ENCODE results near the gene GPR62. TPM values are rescaled to one million over a fixed set of nuclear protein-coding genes. Genes with fewer than 3 reads are reported as not detected.
"Not testable (repeated sequence)": the region's sequence is repeated elsewhere in the genome, so short reads cannot be mapped to it uniquely, and the experiment has no call there.

The GPR62 gene, protein sequence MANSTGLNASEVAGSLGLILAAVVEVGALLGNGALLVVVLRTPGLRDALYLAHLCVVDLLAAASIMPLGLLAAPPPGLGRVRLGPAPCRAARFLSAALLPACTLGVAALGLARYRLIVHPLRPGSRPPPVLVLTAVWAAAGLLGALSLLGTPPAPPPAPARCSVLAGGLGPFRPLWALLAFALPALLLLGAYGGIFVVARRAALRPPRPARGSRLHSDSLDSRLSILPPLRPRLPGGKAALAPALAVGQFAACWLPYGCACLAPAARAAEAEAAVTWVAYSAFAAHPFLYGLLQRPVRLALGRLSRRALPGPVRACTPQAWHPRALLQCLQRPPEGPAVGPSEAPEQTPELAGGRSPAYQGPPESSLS
- polyA plus RNA-seq (2013, experiment 1 of 2): 0.10 TPM
- 0.13 TPM for polyA plus RNA-seq (2013, experiment 2 of 2)

DNA sequence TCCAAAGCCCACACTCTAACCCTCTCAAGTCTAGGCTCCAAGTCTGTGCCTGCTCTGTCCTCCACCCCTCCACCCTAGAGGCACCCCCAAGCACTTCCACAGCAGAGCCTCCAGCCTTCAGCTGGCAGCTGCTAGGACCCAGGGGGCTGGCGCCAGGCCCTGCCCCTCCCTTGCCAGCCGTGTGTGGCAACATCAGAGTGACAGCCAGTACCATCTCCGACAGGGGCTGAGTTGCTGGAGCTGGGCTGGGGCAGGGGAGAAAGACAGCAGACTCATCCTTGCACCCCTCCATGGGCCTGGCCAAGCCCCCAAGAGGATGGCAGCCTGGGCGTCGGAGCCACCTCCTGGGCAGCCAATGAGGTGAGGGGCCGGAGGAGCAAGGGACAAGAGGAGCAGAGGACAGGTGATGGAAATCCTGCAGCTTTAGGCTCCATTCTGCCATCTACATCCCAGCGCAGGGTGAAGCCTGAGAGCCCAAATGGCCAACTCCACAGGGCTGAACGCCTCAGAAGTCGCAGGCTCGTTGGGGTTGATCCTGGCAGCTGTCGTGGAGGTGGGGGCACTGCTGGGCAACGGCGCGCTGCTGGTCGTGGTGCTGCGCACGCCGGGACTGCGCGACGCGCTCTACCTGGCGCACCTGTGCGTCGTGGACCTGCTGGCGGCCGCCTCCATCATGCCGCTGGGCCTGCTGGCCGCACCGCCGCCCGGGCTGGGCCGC is at the start of gene GPR62:
Gene GPR62, plus strand, starts transcription at position 207 of the 718 bp plus-strand sequence. Its CDS starts 272 bp downstream, at position 479.
- 19% methylated on average over 33 of the region's 33 CpGs for WGBS
- H3K9ac ChIP-seq (ENCODE audit: low read depth, low read length): peak within 1 kb of the TSS; percentile 51; the same call in 1 of the 2 replicates
- no peak within 1 kb of the TSS for H3K27ac ChIP-seq (ENCODE audit: low read depth, low read length)
- no peaks in the 10 kb centered on the region for H3K9me3 ChIP-seq (ENCODE audit: insufficient read depth, low read depth, low read length)
- H3K4me3 ChIP-seq (ENCODE audit: low read length): peak within 1 kb of the TSS; percentile 55
- no peaks in the 10 kb centered on the region for H3K4me1 ChIP-seq (ENCODE audit: insufficient read depth, low read length)
- H3K36me3 ChIP-seq (ENCODE audit: insufficient read depth, low read length): no peaks in the 10 kb centered on the region
- peaks cover 63% of the 10 kb centered on the region for H3K27me3 ChIP-seq (ENCODE audit: insufficient read depth, low read length)

DNA sequence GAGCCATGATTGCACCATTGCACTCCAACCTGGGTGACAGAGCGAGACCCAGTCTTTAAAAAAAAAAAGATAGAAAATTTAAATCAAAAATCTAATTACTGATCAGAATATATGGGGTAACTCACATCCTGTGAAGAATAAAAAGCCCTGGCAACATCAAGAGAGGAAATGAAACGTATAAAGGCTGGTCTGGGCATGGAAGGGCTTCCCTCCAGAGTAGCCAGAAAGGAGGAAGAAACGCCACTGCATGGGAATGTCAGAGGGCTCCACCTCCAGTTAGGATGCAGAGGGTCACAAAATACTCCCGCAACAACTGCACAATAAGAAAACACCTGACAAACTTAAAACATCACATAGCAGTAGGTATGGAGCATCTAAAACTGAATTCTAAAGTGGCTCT is 47.2 kb upstream of the GPR62 start:
- 92% methylated on average over 3 of the region's 4 CpGs for WGBS
- no peak overlapping the region for H3K27ac ChIP-seq (ENCODE audit: low read depth, low read length)
- no peaks in the 10 kb centered on the region for H3K36me3 ChIP-seq (ENCODE audit: insufficient read depth, low read length)
- no peaks in the 10 kb centered on the region for H3K9me3 ChIP-seq (ENCODE audit: insufficient read depth, low read depth, low read length)
- H3K4me1 ChIP-seq (ENCODE audit: insufficient read depth, low read length): no peaks in the 10 kb centered on the region
- no peaks in the 10 kb centered on the region for H3K27me3 ChIP-seq (ENCODE audit: insufficient read depth, low read length)
- H3K9ac ChIP-seq (ENCODE audit: low read depth, low read length): no peak overlapping the region
- H3K4me3 ChIP-seq (ENCODE audit: low read length): no peak overlapping the region

DNA sequence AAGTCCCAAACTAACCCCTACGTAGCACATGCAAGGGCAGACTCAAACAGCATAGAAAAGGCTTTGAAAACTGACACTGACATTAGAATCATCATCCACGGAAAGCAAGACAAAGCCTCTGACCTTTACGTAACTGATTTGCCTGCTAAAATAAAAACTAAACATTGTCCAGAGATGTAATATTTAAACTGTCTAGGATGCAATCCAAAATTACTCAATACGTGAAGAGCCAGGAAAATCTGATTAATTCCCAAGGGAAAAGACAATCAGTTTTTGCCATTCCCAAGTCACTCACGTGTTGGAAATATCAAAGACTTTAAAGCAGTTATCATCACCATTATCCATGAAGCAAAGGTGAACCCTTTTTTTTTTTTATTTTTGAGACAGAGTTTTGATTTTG is 38.8 kb upstream of the GPR62 start:
- 0 out of 2 replicates have a peak, but pooled peaks cover 3% of the 10 kb centered on the region for H3K4me1 ChIP-seq (ENCODE audit: insufficient read depth, low read length)
- no peaks in the 10 kb centered on the region for H3K27me3 ChIP-seq (ENCODE audit: insufficient read depth, low read length)
- no peak overlapping the region for H3K4me3 ChIP-seq (ENCODE audit: low read length)
- WGBS: 74% methylated on average over 5 of the region's 5 CpGs
- no peak overlapping the region for H3K9ac ChIP-seq (ENCODE audit: low read depth, low read length)
- H3K36me3 ChIP-seq (ENCODE audit: insufficient read depth, low read length): no peaks in the 10 kb centered on the region
- H3K27ac ChIP-seq (ENCODE audit: low read depth, low read length): no peak overlapping the region
- H3K9me3 ChIP-seq (ENCODE audit: insufficient read depth, low read depth, low read length): no peaks in the 10 kb centered on the region

DNA sequence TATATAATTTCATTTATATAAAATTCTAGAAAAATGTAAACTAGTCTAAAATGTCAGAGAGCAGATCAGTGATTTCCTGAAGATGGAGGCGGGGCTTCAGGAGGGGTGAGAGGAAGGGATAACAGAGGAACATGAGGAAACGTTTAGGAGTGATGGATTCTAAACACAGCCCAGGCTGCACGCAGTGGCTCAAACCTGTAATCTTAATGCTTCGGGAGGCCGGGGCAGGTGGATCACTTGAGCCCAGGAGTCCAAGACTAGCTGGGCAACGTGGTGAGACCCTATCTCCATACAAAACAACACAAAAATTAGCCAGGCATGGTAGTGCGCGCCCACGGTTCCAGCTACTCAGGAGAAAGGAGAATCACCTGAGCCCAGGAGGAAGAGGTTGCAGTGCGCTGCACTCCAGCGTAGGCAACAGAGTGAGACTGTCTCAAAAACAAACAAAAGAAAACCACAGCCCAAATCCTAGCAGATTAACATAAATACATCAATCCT is 34.1 kb upstream of the GPR62 start:
- WGBS: 89% methylated on average over 11 of the region's 11 CpGs
- Histone ChIP-seq H3K27ac (ENCODE audit: low read depth, low read length) (no peak overlapping the region), H3K36me3 (ENCODE audit: insufficient read depth, low read length) (no peaks in the 10 kb centered on the region)

DNA sequence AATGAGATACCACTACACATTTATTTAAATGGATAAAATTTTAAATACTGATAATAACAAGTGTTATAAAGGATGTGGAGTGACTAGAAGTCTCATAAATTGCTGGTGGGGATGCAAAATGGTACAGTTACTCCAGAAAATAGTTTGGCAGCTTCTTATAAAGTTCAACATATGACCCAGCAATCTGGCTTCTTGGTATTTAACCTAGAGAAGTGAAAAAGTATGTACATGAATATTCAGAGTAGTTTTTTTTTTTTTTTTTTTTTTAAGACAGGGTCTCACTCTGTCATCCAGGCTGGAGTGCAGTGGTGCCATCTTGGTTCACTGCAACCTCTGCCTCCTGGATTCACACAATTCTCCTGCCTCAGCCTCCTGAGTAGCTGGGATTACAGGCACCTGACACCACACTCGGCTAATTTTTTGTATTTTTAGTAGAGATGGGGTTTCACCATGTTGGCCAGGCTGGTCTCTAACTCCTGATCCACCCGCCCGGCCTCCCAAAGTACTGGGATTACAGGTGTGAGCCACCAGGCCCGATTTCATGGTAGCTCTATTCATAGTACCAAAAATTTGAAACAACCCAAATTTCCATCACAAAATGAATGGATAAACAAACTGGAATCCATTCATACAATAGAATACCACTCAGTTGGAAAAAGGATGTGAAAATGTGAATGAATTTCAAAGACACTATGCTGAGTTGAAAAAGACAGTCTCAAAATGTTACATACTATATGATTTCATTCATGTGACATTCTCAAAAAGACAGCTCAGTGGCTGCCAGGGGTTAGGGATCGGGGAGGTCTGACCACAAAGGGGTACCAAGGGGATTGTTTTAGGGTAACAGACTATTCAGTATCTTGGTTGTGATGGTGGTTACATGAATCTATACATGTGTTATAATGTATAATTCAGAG is 27.9 kb upstream of the GPR62 start:
- no peaks in the 10 kb centered on the region for H3K4me1 ChIP-seq (ENCODE audit: insufficient read depth, low read length)
- H3K27me3 ChIP-seq (ENCODE audit: insufficient read depth, low read length): no peaks in the 10 kb centered on the region
- peaks cover 3% of the 10 kb centered on the region; the same call in 1 of the 2 replicates for H3K36me3 ChIP-seq (ENCODE audit: insufficient read depth, low read length)
- H3K9ac ChIP-seq (ENCODE audit: low read depth, low read length): no peak overlapping the region
- no peak overlapping the region for H3K27ac ChIP-seq (ENCODE audit: low read depth, low read length)
- H3K4me3 ChIP-seq (ENCODE audit: low read length): no peak overlapping the region
- 92% methylated on average over 5 of the region's 5 CpGs for WGBS
- no peaks in the 10 kb centered on the region for H3K9me3 ChIP-seq (ENCODE audit: insufficient read depth, low read depth, low read length)

More for the DNA sequence above, 34.1 kb upstream of the GPR62 start:
- Histone ChIP-seq H3K4me3 (ENCODE audit: low read length) (no peak overlapping the region), H3K9ac (ENCODE audit: low read depth, low read length) (no peak overlapping the region), H3K9me3 (ENCODE audit: insufficient read depth, low read depth, low read length) (no peaks in the 10 kb centered on the region), H3K27me3 (ENCODE audit: insufficient read depth, low read length) (no peaks in the 10 kb centered on the region), H3K4me1 (ENCODE audit: insufficient read depth, low read length) (no peaks in the 10 kb centered on the region)

DNA sequence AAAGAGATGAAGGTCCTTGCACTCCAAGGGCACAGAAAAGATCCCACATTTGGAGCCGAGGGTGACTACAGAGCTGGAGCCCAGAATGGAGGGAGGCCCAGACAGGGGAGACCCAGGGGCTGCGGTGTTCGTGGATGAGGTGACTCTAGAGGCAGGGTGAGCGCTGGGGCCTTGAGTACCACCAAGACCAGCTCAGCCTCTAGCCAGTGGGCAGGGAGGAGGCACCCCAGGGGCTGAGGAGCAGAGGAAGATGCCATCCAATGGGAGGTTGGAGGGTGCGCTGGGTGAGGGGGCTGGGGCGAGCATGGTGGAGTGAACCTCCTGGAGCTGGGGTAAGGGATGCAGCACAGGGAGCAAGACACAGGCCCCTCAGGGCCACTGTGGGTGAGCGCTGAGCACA is 26.7 kb upstream of the GPR62 start:
- no peaks in the 10 kb centered on the region for H3K27me3 ChIP-seq (ENCODE audit: insufficient read depth, low read length)
- H3K9ac ChIP-seq (ENCODE audit: low read depth, low read length): no peak overlapping the region
- H3K9me3 ChIP-seq (ENCODE audit: insufficient read depth, low read depth, low read length): no peaks in the 10 kb centered on the region
- no peaks in the 10 kb centered on the region for H3K4me1 ChIP-seq (ENCODE audit: insufficient read depth, low read length)
- peaks cover 13% of the 10 kb centered on the region for H3K36me3 ChIP-seq (ENCODE audit: insufficient read depth, low read length)
- H3K27ac ChIP-seq (ENCODE audit: low read depth, low read length): no peak overlapping the region
- 94% methylated on average over 7 of the region's 7 CpGs for WGBS
- no peak overlapping the region for H3K4me3 ChIP-seq (ENCODE audit: low read length)

DNA sequence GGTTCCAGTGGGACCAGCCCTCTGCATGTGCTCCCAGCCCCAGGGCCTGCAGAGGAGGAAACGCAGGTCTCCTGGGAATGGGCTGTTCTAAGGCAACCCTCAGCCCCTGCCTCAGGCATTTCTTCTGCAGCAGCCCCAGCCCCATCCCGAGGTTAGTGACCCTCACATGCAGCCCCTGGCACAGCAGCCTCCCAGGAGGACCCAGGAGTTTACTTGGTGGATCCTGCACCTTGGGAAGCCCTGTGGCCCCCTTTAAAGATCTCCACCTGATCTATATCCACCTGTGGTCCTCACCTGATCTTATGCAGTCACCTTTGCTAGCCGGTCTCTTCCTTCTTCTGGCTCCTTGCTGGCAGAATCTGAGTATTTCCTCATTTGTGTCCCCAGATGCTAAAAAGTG is 26.2 kb upstream of the GPR62 start:
- not testable (repeated sequence) for H3K27ac ChIP-seq (ENCODE audit: low read depth, low read length); H3K27me3 ChIP-seq (ENCODE audit: insufficient read depth, low read length); H3K4me1 ChIP-seq (ENCODE audit: insufficient read depth, low read length); H3K4me3 ChIP-seq (ENCODE audit: low read length); H3K9ac ChIP-seq (ENCODE audit: low read depth, low read length); H3K9me3 ChIP-seq (ENCODE audit: insufficient read depth, low read depth, low read length)
- 90% methylated on average over 3 of the region's 3 CpGs for WGBS
- peaks cover 18% of the 10 kb centered on the region for H3K36me3 ChIP-seq (ENCODE audit: insufficient read depth, low read length)

DNA sequence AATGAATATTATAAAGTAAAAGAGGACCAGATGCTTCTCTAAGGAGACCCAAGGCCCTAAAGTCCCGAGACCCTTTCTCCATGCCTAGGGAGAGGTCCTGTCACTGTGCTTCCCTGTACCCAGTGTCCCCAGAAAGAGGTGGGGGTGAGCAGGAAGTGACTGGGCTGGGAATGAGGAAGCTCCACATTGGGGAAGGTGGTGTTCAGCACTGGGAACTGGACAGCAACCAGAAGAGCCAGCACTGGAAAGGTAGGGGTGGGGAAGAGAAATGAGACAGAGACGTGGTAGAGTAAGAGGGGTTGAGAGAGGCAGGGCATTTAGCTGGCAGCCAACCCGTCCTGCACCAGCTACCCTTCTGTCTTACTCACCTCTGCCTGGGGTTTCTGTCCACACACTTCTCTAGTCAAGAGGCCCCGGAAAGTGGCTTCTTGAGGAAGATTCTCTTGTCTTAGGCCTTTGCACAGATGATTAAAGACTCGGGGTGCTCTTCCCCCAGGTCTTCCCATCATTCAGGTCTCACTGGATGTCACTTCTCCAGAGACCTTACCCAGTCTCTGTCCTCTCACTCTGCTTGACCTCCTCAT is 25.7 kb upstream of the GPR62 start:
- WGBS: 77% methylated on average over 5 of the region's 5 CpGs
- Histone ChIP-seq H3K9ac (ENCODE audit: low read depth, low read length) (no peak overlapping the region), H3K9me3 (ENCODE audit: insufficient read depth, low read depth, low read length) (no peaks in the 10 kb centered on the region), H3K27ac (ENCODE audit: low read depth, low read length) (no peak overlapping the region), H3K27me3 (ENCODE audit: insufficient read depth, low read length) (no peaks in the 10 kb centered on the region), H3K4me3 (ENCODE audit: low read length) (no peak overlapping the region), H3K36me3 (ENCODE audit: insufficient read depth, low read length) (peaks cover 24% of the 10 kb centered on the region), H3K4me1 (ENCODE audit: insufficient read depth, low read length) (no peaks in the 10 kb centered on the region)

DNA sequence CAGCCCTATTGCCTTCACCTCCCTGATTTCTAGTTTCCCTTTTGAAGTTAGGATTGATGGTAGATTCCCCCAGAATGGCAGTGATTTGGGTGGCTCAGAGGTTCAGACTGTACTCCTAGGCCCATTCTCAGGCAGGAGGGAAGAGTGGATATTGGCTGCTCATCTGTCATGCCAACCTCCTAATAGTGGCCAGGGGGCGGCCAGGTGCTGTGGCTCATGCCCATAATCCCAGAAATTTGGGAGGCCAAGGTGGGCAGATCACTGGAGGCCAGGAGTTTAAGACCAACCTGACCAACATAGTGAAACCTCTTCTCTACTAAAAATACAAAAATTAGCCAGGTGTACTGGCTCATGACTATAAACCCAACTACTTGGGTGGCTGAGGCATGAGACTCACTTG is 24.7 kb upstream of the GPR62 start:
- Histone ChIP-seq H3K4me1 (ENCODE audit: insufficient read depth, low read length) (no peaks in the 10 kb centered on the region), H3K9ac (ENCODE audit: low read depth, low read length) (no peak overlapping the region), H3K4me3 (ENCODE audit: low read length) (no peak overlapping the region), H3K27me3 (ENCODE audit: insufficient read depth, low read length) (no peaks in the 10 kb centered on the region), H3K9me3 (ENCODE audit: insufficient read depth, low read depth, low read length) (no peaks in the 10 kb centered on the region), H3K36me3 (ENCODE audit: insufficient read depth, low read length) (peaks cover 33% of the 10 kb centered on the region), H3K27ac (ENCODE audit: low read depth, low read length) (no peak overlapping the region)
- 88% methylated on average over 1 of the region's 1 CpG for WGBS

DNA sequence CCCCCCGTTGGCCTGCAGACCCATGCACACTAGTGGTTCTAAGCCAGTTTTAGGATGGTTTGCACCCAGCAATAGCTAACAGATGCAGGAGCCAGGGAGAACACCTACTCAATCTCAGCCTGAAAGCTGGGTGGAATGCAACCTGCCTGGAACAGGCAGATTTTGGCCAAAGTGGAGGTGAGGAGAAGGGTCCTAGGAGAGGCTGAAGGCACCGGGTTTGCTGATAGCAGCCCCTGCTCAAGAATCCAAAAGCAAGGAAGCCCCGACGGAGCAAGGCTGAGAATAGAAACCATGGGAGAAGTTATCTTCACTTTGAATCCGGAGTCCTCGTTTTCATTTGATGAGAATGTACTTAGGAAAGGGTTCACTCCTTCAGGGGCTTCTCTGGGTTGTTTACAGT is 23.4 kb upstream of the GPR62 start:
- peaks cover 46% of the 10 kb centered on the region for H3K36me3 ChIP-seq (ENCODE audit: insufficient read depth, low read length)
- 95% methylated on average over 6 of the region's 6 CpGs for WGBS
- H3K9ac ChIP-seq (ENCODE audit: low read depth, low read length): no peak overlapping the region
- H3K4me1 ChIP-seq (ENCODE audit: insufficient read depth, low read length): no peaks in the 10 kb centered on the region
- H3K9me3 ChIP-seq (ENCODE audit: insufficient read depth, low read depth, low read length): no peaks in the 10 kb centered on the region
- no peak overlapping the region for H3K27ac ChIP-seq (ENCODE audit: low read depth, low read length)
- no peaks in the 10 kb centered on the region for H3K27me3 ChIP-seq (ENCODE audit: insufficient read depth, low read length)
- no peak overlapping the region for H3K4me3 ChIP-seq (ENCODE audit: low read length)
